ENCODE results near the gene MYO19. TPM values are rescaled to one million over a fixed set of nuclear protein-coding genes. Genes with fewer than 3 reads are reported as not detected.

Gene MYO19
- total RNA-seq, result 129 and 146 TPM in 2 replicates

GRCh38 chr17:36534840-36535668, at the start of gene MYO19, which contains the start of gene PIGW:
Gene MYO19 (minus strand): TSS chr17:36534868. CDS start chr17:36532538, 2,330 bp downstream.
Gene PIGW (plus strand): TSS chr17:36534987. CDS start chr17:36537102, 2,115 bp downstream.
- intact Hi-C loops (cut with micrococcal nuclease), result loop anchor here (1.0 to 2.0 kb wide), 4 partner anchors 9 to 68 kb away; partner anchors contain the start of genes GGNBP2 and ZNHIT3

- intact Hi-C loops (cut with micrococcal nuclease), result no loop called here
Measured at GRCh38 chr17:36583787-36584186, 49.1 kb upstream of the MYO19 start.

- intact Hi-C loops (cut with micrococcal nuclease), result no loop called here
Measured at GRCh38 chr17:36578671-36579070, 44.0 kb upstream of the MYO19 start.

GRCh38 chr17:36576793-36577192, 42.1 kb upstream of the MYO19 start:
- intact Hi-C loops (cut with micrococcal nuclease), result no loop called here

GRCh38 chr17:36575028-36575427, 40.4 kb upstream of the MYO19 start:
- intact Hi-C loops (cut with micrococcal nuclease), result no loop called here

- intact Hi-C loops (cut with micrococcal nuclease), result no loop called here
Measured at GRCh38 chr17:36566081-36566480, 31.4 kb upstream of the MYO19 start.

GRCh38 chr17:36553459-36553858, 18.8 kb upstream of the MYO19 start:
- intact Hi-C loops (cut with micrococcal nuclease), result no loop called here

GRCh38 chr17:36550491-36551417, 16.1 kb upstream of the MYO19 start:
- intact Hi-C loops (cut with micrococcal nuclease), result loop anchor here (2.0 kb wide), 1 partner anchor 16 kb away; the partner anchor contains the start of genes MYO19 and PIGW

- intact Hi-C loops (cut with micrococcal nuclease), result loop anchor here (10.0 kb wide), 1 partner anchor 1057 kb away; the partner anchor contains the start of gene SYNRG
Measured at GRCh38 chr17:36547776-36548175, 13.1 kb upstream of the MYO19 start.

- intact Hi-C loops (cut with micrococcal nuclease), result loop anchor here (10.0 kb wide), 1 partner anchor 1058 kb away; the partner anchor contains the start of gene SYNRG
Measured at GRCh38 chr17:36546418-36547093, 11.9 kb upstream of the MYO19 start.

GRCh38 chr17:36545465-36546417, 11.1 kb upstream of the MYO19 start:
- intact Hi-C loops (cut with micrococcal nuclease), result loop anchor here (2.0 to 10.0 kb wide), 4 partner anchors 45 to 1059 kb away; partner anchors contain the start of genes DHRS11, MRM1, SYNRG and ZNHIT3

- intact Hi-C loops (cut with micrococcal nuclease), result loop anchor here (2.0 to 10.0 kb wide), 4 partner anchors 46 to 1060 kb away; partner anchors contain the start of genes DHRS11, MRM1, SYNRG and ZNHIT3
Measured at GRCh38 chr17:36545077-36545464, 10.4 kb upstream of the MYO19 start.

- intact Hi-C loops (cut with micrococcal nuclease), result loop anchor here (1.0 to 10.0 kb wide), 5 partner anchors 9 to 1060 kb away; partner anchors contain the start of genes DHRS11, MRM1, SYNRG and ZNHIT3
Measured at GRCh38 chr17:36544307-36545076, 9.8 kb upstream of the MYO19 start, which contains the start of gene GGNBP2. Gene GGNBP2 (plus strand): TSS chr17:36544919. CDS start chr17:36545725, 806 bp downstream.

GRCh38 chr17:36544044-36544306, 9.3 kb upstream of the MYO19 start:
- intact Hi-C loops (cut with micrococcal nuclease), result loop anchor here (1.0 to 10.0 kb wide), 5 partner anchors 9 to 1061 kb away; partner anchors contain the start of genes DHRS11, MRM1, SYNRG and ZNHIT3

- intact Hi-C loops (cut with micrococcal nuclease), result loop anchor here (10.0 kb wide), 1 partner anchor 1062 kb away; the partner anchor contains the start of gene SYNRG
Measured at GRCh38 chr17:36542755-36543154, 8.1 kb upstream of the MYO19 start.

- intact Hi-C loops (cut with micrococcal nuclease), result loop anchor here (10.0 kb wide), 1 partner anchor 1064 kb away; the partner anchor contains the start of gene SYNRG
Measured at GRCh38 chr17:36540696-36541095, 6.0 kb upstream of the MYO19 start.

- intact Hi-C loops (cut with micrococcal nuclease), result loop anchor here (1.0 to 2.0 kb wide), 4 partner anchors 9 to 67 kb away; partner anchors contain the start of genes GGNBP2 and ZNHIT3
Measured at GRCh38 chr17:36535669-36536081, 1.0 kb upstream of the MYO19 start.

All from T-helper 2 cell treated with Interferon-gamma antibody and Interleukin-4, amounts not matched to agents 100 ng/mL and 5 ng/mL, for 36 hours (primary cell).